NB4 (cell line): Measurements from ENCODE around the gene ADAP2.
"Not testable (repeated sequence)": the region's sequence is repeated elsewhere in the genome, so short reads cannot be mapped to it uniquely, and the experiment has no call there.

Experiments
- CTCF ChIP-seq: IDR thresholded peaks from one replicate; pipeline ENCODE4 v1.5.1; 2012; ENCODE audit warnings: low read depth, low read length
- POLR2A ChIP-seq: IDR thresholded peaks from 2 replicates; pipeline ENCODE4 v1.6.1; 2011; ENCODE audit warnings: mild to moderate bottlenecking; ENCODE audit not compliant: insufficient read length; ENCODE audit errors: extremely low read depth

GRCh38 chr17:30929861-30930260 lies 8.1 kb downstream of the ADAP2 start:
- TF ChIP-seq POLR2A, CTCF: not testable (repeated sequence)
